GM12865 (cell line): ENCODE data around the gene PAX2.

Experiments used
- DNase-seq: peaks from one replicate; pipeline ENCODE4 v3.0.0; 2010; ENCODE audit warnings: low read depth
- H3K4me3 ChIP-seq: 2 replicates; pipeline ENCODE4 v1.5.1; 2011; ENCODE audit warnings: mild to moderate bottlenecking, low read depth, low read length, control low read depth
- TF ChIP-seq, protein P1 (sequence below): IDR thresholded peaks from 2 replicates; pipeline ENCODE4 v1.5.1; 2011; ENCODE audit warnings: low read length, control low read depth, low read depth, inconsistent platforms; ENCODE audit not compliant: insufficient read depth; ENCODE audit errors: missing control alignments

Gene PAX2

DNA sequence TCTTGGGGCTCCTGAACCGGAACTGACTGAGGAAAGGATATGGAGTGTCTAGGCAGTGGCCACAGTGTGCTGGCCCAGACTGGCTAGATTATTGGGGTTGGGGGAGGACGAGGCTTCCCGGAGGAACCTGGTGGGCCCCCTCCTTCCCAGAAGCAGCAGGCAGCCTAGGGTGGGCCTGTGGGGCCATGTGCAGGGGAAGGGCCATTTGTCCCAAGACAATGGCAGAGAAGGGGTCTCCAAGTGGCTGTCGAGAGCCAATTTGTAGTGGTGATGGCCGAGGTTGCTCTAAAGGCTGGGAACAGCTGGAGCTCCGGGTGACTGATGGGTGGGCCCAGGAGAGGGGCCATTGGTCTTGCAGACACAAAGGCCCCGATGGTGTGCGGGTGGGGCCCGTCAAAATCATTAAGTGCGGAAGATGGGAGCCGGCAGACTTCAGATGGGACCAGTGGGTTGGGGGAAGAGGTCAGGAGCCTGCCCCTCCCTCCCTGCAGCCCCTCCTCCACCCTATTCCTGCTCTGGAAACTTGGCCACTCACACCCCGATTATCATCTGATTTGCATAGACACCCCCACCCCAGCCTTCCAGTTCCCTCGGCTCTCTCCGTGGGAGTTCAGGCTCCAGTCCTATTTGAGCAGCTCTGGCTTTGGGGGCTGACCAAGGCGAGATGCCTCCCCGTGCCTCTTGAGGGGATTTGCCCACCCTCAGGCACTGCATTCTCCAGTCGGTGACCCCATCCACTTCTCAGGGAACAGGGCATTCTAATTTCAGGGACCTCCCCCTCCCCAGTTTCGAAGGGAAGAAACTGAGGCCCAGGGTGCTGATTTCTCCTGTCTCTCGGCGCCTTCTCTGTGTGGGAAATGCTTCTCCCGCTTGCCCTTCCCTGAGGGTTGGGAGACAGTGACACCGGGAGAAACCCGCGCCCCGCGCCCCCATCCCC is 36.0 kb upstream of the PAX2 start:
- TF ChIP-seq, protein P1, sequence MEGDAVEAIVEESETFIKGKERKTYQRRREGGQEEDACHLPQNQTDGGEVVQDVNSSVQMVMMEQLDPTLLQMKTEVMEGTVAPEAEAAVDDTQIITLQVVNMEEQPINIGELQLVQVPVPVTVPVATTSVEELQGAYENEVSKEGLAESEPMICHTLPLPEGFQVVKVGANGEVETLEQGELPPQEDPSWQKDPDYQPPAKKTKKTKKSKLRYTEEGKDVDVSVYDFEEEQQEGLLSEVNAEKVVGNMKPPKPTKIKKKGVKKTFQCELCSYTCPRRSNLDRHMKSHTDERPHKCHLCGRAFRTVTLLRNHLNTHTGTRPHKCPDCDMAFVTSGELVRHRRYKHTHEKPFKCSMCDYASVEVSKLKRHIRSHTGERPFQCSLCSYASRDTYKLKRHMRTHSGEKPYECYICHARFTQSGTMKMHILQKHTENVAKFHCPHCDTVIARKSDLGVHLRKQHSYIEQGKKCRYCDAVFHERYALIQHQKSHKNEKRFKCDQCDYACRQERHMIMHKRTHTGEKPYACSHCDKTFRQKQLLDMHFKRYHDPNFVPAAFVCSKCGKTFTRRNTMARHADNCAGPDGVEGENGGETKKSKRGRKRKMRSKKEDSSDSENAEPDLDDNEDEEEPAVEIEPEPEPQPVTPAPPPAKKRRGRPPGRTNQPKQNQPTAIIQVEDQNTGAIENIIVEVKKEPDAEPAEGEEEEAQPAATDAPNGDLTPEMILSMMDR, result no peak
- no peak overlapping the region for H3K4me3 ChIP-seq
- DNase-seq, result no peak

DNA sequence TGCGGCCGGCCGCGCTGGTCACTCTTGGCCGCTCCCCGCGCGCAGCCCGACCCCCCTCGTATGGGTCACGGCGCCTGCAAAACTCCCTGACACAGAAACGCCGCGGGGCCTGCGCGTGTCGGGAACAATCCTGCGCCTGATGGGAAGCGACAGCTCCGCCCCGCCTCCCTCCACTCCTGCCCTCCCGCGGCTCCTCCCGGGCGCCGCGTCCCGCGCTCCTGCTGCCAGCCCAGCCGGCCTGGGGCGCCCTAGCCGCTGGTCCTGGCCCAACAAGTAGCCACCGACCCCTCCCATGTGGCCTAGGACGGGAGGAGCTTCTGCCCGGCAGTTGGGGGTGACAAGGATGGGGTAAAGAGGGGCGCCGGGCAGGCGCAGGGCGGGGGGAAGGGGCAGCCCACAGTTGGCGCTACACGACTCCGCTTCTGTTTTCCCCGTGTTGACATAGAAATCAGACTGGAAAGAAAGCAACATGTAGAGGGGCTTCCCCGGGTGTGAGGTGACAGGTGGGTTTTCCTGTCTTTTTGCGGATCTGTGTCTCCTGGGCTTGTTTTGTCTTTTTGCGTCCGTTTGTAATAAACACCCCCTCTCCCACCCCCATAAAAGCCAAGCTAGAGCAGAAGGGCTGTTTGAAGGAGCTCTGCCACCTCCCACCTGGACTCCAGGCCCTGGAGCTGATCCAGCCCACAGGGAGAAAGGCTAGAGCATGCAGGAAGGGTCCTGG is 35.1 kb upstream of the PAX2 start:
- no peak for DNase-seq
- no peak overlapping the region for H3K4me3 ChIP-seq
- TF ChIP-seq, protein P1, result no peak

DNA sequence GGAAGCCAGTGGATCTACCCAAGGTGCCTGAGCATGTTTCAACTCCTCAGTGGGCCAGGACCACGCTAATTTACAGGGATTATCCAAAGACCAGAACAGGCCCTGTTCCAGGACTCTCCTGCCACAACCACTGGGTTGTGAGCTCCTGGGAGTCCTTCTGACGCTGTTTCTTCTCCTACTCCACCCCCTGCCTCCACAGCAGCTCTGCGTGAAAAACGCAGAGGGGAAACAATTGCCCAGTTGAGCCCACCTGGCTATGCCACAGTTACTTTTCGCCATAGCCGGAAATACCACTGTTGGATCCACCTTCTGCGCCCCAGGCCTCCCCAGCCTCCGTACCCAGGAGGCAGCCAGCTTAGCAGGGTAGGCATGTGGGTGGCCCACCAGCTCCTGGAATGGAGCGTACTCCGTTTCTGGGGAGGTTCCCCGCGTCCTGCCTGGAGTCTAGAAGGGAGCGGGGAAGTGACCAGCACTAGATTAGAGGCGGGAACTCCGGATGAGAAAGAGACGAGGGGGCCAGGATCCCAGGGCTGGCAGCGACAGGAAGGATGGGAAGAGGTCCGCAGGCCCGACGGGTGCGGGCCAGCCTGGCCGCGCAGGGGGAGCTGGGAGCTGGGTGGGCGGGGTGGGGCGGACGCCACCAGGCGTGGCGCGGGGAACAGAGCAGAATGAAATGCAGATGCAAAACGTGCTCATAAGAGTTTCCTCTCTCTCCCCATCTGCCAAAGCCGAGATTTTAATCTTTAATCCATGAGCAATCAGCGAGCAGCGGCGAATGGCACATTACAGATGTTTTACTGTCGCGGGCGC is 32.1 kb upstream of the PAX2 start:
- DNase-seq, result no peak
- TF ChIP-seq, protein P1, result no peak
- H3K4me3 ChIP-seq, result no peak overlapping the region

DNA sequence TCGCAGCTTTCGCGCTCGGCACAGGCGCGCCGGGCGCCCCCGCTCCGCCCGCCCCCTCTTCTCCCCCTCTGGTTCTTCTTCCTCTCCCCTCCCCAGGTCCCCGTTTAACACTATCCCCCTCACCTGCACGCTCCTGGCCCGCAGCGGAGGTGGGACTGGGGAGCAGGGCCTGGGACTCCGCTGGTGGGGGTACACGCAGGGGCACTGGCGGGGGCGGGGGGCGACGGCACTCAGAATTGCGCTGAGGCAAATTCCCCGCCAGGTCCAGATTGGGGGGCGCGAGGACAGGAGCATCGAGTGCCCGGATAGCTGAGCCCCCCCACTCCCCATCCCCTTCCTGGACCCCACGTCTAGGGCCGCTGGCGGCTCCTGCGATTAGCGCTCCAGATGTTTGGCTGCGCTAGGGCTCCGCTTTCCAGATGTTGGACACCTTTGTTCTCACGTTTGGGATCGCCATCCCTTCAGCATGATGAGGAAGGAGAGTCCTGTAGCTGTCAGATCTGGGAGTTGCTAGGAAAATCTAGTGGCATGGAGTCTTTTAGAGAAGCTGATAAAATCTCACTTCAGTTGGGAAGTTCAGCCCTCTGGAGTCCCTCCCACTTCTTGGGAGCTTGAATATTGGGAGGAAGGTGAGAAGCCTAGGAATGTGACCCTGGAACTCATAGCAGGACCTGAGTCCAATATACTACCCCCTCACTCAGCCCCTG is 31.4 kb upstream of the PAX2 start:
- TF ChIP-seq, protein P1, result no peak
- no peak overlapping the region for H3K4me3 ChIP-seq
- DNase-seq, result no peak

DNA sequence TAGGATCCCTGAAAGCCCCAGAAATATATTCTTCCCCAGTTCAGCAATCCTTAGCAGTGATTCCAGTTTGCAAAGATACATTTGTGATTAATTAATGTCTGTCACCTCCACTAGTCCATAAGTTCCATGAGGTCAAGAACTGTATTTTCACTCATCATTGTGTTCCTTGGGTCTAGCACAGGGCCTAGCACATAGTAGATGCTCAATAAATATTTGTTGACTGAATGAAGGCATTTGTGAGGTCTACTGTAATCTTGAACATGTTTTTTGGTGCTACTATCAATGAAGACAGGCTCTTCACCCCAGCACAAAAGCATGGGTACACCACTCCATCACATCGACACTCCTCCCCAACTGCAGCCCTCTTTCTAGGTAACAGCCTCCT is 30.8 kb upstream of the PAX2 start:
- DNase-seq, result no peak
- TF ChIP-seq, protein P1, result no peak
- H3K4me3 ChIP-seq, result no peak overlapping the region

DNA sequence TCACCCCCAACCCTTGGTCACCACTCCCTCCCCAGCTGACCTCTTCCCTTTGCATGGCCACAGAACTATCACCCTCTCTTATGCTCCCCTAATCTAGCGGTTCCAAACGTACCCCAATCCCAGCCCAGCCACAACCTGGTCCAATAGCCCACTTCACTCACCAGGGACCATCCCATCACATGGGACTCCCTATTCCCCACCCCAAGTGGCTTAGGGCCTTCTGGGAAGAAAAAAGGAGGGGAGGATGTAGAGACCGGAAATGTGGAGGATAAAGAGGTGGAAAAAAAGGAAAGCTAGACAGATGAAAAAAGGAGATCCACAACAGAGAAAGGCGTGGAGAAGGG is 30.3 kb upstream of the PAX2 start:
- TF ChIP-seq, protein P1, result no peak
- no peak for DNase-seq
- H3K4me3 ChIP-seq, result no peak overlapping the region
